ENCODE measurements around the gene PGM2.

GRCh38 chr4:37896206-37896860 is 69.8 kb downstream of the PGM2 start:
- TF ChIP-seq POLR2A (IDR thresholded peaks at IDR 0.05), result no peak
- no peak for TF ChIP-seq CTCF (IDR thresholded peaks at IDR 0.05)
